MV-4-11 (cell line): ENCODE data around the gene CCDC14.
A peak's percentile ranks its signal among the peaks of the same experiment; 100 is the strongest.
"Not testable (repeated sequence)": the region's sequence is repeated elsewhere in the genome, so short reads cannot be mapped to it uniquely, and the experiment has no call there.

Experiments
- DNase-seq: peaks from one replicate; lab custom pipeline; 2025; lab: John Stamatoyannopoulos, UW

CCDC14 gene

DNA sequence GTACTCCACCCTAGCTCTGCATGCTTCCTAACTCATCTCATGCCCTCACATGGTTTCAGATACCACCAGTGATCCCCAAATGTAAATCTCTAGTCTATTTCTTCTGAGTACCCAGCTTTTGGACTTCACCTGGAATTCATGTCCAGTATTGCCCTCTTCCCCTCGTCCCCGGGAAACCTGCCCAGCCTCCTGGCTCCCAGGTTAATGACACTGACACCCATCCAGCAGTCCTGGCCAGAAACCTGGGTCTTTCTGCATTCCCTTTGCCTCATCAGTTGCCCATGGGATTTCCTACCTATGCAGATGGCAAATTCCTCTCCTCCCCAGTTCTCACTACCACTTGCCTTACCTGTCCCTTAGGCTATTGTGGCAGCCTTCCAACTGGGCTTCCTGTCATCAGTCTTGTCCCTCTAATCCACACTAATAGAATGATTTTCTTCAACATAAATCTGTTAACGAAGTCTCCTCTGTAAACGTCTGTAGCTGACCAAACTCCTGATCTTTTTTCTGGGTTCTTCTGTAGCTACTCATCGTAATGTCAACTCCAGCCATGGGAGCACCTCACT, 61.6 kb downstream of the CCDC14 start:
- DNase-seq, result no peak

DNA sequence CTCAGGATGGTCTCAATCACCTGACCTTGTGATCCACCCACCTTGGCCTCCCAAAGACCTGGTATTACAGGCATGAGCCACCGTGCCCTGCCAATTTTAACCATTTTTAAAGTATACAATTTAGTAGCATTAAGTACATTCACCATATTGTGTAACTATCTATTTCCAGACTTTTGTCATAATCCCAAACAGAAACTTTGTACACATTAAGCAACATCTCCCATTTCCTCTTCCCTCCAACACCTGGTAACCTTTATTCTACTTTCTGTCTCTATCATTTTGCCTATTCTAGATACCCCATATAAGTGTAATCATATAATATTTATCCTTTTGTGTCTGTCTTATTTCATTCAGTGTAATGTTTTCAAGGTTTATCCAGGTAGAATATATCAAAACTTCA, 68.0 kb downstream of the CCDC14 start:
- no peak for DNase-seq

DNA sequence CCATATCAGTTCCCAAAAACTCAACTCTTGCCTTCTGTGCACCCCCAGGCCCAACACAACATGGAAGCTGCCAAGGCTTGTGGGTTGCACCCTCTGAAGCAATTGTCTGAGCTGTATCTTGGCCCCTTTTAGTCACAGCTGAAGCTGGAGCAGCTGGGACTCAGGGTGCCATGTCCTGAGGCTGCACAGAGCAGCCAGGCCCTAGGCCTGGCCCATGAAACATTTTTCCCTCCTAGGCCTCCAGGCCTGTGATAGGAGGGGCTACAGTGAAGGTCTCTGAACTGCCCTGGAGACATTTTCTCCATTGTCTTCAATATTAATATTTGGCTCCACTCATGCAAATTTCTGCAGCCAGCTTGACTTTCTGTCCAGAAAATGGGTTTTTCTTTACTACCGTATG, 68.8 kb downstream of the CCDC14 start:
- no peak for DNase-seq

DNA sequence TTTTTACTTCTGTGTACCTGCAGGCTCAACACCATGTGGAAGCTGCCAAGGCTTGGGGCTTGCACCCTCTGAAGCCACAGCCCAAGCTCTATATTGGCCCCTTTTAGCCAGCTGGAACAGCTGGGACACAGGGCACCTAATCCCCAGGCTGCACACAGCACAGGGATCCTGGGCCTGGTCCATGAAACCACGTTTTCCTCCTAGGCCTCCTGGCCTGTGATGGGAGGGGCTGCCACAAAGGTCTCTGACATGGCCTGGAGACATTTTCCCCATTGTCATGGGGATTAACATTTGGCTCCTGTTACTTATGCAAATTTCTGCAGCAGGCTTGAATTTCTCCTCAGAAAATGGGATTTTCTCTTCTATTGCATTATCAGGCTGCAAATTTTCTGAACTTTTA, 70.0 kb downstream of the CCDC14 start:
- not testable (repeated sequence) for DNase-seq

DNA sequence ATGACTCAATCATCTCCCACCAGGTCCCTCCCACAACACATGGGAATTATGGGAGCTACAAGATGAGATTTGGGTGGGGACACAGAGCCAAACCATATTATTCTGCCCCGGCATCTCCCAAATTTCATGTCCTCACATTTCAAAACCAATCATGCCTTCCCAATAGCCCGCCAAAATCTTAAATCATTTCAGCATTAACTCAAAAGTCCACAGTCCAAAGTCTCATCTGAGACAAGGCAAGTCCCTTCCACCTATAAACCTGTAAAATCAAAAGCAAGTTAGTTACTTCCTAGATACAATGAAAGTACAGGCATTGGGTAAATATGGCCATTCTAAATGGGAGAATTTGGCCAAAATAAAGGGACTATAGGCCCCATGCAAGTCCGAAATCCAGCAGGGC, 70.9 kb downstream of the CCDC14 start:
- not testable (repeated sequence) for DNase-seq

DNA sequence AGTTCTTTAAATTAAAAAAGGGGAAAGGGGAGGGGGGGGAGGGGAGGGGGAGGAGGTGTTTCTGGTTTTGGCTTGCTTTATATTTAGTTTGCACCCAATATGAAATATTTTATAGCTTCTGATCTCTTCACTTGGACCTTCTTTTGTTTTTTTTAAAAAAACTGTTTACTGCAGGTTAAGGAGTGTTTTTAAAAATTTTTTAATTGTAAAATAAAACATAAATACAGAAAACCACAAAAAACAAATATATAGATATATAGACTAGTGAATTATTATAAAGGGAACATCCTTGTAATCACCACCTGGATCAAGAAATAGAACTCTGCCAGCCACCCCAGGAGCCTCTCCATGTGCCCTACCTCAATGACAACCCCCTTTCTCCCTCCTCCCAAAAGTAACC, 76.0 kb downstream of the CCDC14 start:
- DNase-seq, result no peak

DNA sequence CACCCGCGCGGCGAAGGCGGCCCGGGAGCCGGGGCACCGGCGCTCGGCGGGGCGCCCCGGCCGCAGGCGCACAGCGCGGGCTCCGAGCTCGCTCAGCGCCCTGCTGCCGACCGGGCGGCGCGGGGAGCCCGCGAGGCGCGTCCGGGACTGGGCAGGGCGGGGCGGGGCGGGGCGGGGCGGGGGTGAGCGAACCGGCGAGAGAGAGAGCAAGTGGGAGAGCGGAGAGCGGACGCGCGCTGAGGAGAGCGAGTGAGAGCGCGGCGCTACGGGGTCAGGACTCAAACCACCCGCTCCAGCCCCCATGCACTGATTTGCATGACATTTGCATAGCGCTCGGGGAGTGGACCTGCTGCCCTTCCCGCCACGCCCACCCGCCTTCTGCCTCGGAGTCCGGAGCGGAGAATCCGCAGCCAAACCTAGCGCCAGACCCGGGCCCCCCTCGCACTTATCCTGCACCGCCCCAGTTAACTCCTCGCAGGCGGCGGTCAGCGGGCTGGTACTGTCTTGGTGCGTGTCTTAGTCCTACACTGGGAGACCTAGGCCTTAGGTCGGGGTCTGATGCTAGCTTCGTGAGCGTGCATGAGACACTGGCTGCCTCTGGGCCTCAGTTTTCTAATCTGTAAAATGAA, 76.7 kb downstream of the CCDC14 start, which contains the start of gene MYLK:
Gene MYLK, minus strand, starts transcription at position 130 of the 629 bp plus-strand sequence. CDS start 90,491 bp downstream, outside the sequence.
- peak; percentile 49 for DNase-seq

DNA sequence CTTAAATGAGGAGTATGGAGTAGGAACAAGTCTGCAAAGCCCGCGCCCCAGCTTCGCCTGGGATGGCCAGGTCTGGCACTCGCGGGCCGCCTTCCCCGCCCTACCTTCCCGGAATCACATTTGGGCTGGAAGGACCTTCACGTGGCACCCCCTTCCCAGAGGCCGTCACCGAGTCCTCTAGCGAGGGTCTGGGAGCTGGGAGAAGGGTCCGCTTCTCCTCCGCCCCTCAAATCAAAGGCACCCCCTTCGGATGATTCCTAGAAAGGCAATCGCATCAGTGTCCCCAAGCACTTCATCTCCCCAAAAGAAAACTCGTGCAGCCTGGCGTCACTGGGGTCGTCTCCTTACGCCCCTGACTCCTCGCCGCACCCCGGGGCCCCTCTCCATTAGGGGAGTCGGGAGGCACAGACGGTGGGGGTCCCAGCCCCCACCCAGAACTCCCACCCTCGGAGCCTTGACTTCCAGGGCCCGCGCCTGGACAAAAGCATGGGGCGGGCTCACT, 77.3 kb downstream of the CCDC14 start:
- no peak for DNase-seq

DNA sequence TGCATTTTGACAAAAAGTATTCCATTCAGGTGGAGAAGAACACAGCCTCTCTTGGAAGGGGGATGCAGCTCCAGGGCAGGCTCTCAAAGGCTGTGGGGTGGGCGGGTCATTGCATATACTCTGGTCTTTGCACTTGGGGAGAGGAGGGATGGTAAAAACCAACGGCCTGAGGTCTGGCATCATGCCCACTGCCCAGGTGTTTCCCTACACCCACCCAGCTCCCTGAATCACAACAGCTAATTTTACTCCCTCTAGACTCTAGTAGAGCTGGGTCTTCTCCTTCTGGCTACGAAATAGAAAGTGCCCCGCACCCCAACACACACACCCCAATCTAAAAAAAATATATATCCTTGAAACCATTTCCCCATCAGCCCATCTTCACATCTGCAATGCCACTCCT, 77.9 kb downstream of the CCDC14 start:
- DNase-seq, result no peak

DNA sequence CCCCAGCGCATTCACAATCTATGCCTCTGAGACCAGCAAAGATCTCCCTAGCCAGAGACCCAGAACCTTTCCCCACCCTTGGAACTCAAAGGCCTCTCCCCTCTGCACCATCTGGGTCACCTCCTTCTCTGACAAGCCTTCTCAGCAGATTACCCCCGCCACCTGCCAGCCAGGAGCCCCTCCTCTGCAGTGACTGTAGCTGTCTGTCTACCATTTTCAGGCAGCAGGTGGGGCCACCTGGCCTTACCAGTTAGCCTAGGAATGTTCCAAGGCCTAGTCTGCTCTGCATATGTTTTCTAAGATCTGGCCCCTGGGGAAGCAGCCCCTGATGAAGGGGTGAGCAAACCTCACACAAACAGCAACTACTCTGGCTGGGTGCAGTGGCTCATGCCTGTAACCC, 79.3 kb downstream of the CCDC14 start:
- DNase-seq, result no peak

DNA sequence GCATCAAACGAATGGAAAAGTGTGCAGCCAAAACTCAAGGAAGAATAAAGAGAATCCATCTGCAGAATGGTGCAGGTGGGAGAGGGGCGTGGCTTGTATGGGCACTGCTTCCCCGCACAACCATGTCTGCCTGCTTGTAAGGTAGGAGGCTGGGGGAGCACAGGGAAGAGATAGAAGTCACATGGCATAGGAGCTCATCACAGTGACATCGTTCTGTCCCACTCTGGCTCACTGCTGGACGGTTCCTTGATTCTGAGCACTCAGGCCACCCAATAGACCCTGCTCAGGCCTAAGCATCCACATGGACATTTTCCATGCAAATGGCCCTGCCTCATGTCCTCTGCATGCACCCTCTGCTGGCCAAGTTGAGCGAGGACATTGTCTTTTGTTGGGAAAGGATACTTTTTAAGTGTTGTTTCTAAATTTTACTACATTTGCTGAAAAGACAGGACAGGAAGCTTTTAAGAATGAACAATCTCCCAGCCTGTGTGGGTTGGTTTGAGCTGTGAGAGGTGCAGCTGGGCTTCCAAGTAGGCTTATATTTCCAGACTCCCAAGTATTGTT, 79.9 kb downstream of the CCDC14 start:
- DNase-seq, result no peak

DNA sequence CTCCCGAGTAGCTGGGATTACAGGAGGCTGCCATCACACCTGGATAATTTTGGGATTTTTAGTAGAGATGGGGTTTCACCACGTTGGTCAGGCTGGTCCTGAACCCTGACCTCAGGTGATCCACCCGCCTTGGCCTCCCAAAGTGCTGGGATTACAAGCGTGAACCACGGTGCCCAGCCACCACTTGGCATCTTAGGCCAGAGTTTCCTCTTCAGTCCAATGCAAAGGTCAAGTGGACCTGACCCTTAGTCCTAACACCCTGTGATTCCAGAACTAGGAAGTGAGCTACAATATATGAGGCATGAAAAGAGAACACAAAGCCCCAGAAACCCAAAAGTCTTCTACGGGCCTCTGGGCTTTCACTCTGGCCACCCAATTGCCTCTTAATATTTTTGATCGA, 82.2 kb downstream of the CCDC14 start:
- no peak for DNase-seq

DNA sequence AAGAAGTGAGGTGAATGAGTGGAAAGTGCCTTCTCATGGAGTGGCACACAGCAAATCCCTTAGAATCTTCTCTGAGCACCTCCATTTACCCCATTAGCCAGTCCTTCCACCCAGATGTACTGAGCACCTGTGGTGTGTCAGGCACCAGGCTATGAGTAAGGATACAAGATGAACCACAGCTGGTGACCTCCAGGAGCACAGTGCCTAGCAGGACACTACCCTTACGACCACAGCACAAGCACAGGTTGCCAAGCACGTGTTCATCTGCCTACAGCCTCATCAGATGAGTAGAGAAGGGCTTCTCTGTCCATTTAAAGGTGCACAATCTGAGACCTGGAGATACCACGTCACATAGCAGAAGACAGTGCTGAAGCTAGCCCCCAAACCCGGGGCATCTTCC, 83.1 kb downstream of the CCDC14 start:
- DNase-seq, result no peak

DNA sequence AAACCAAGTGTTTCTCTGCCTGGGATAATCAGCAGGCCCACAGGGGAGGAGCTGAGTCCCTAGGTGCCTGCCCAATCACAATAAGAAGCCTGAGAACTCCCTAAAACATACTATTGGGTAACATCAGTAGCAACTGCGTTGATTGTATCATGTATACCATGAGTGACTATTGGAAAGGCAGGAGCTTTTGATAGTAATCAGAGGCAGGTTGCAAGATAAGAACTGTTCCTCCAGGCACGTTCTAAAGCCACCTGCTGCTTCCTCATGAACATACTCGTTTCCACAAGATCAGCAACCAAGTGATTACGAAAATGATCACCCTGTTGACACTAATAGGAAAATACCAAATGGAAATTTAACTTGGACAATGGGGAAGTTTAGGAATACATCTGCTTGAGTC, 83.6 kb downstream of the CCDC14 start:
- DNase-seq, result no peak

DNA sequence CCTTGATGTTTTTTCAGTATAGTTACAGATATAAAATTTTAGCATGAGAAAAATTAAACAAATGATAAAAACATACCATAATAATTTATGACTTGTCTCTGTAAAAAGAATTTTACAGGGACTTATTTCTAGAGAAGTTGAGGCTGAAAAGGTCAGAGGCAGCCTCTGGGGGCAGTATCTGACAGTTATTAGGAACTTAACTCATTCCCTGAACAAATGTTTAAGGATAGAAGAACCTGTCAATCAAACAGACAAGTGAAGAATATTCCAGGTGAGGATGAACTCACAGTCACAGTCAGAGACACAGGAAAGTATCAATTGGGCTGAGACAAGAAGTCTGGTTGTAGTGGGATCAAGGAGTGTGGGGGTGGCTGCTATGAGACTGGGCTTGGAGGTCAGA, 84.2 kb downstream of the CCDC14 start:
- DNase-seq, result no peak

DNA sequence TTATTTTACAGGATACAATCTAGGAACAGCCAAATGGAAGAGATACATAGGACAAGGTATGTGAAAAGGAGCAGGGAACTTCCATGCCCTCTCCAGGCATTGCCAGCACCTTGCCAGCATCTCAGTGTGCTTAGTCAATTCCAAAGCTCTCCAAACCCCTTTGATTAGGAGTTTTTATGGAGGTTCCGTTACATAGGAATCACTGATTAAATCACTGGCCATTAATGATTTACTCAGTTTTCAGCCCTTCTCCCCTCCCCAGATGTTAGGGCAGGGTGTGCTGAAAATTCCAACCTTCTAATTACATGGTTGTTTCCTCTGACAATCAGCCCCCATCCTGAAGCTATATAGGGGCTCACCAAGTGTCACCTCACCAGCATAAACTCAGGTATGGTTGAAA, 88.4 kb downstream of the CCDC14 start:
- DNase-seq, result no peak

DNA sequence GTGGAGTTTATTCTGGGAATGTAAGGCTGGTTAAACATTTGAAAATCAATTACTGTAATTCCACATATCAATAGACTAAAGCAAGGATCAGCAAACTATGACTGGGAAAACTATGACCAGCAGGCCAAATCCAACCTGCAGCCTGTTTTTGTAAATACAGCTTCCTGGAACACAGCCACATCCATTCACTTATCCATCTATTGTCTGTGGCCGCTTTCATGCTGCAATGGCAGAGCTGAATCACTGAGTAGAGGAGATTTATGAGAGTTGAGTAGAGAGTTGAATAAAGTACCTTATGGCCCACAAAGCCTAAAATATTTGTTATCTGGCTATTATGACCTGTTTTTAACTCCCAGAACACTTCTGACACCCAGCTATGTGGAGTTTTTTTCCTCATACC, 89.1 kb downstream of the CCDC14 start:
- no peak for DNase-seq

DNA sequence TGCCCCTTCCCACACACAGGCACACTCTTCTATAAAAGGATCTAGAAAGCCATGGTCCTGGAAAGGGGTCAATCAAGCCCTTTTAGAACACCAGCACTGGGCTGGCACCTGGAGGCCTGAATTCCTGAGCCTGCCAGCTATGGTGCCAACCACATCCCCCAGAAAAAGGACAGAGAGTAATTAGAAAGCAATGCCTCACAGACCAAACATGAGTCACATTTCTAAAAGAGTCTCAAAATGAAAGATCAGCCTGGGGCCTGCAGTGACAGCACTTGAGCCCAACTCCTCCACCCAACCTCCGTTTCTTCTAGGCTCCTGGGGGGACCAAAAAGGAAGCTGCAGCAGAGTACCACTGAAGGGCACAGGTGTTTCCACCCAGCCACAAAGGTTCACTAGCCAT, 91.0 kb downstream of the CCDC14 start:
- DNase-seq, result no peak

DNA sequence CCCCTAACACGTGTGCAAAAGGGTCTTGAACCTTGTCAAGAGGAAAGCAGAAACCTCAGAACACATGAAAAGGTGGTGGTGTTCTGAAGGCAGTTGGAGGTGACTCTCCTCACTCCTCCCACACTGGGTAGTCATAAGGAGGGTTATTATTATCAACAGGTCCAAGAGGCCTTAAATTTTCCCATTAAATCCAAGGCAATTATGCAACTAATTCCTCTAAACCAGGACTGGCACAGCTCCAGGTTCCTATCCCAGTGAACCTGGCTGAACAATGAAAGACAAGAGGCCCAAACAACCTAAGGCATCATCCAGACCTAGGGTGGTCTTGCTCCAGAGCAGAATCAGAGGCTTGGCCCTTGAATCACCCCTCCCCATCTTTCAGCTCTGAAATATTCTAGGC, 91.9 kb downstream of the CCDC14 start:
- no peak for DNase-seq

DNA sequence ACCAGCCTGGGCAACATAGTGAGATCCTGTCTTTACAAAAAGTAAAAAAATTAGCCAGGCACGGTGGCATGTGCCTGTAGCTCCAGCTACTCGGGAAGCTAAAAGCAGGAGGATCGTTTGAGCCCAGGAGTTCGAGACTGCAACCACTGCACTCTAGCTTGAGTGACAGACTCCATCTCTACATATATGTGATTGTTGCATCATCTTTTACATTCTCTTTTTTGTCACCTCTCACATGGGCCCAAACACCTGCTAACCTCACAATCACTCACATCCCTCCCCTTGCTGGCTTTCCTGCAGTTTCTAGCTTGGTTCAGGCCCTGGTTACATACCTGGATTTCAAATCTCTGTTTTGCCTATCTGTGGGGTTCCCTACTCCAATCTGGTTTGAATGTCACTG, 96.3 kb downstream of the CCDC14 start:
- no peak for DNase-seq
